Mesothelial cell of epicardium (in vitro differentiated cells): ENCODE measurements around the gene HS3ST5. TPM values are rescaled to one million over a fixed set of nuclear protein-coding genes. Genes with fewer than 3 reads are reported as not detected.

Experiments used
- DNase-seq, 2 experiments: peaks; one replicate each; pipeline ENCODE4 v3.0.0; 2021; ENCODE audit warnings: low spot score in 2 of 2; ENCODE audit not compliant: unreplicated experiment in 2 of 2
- H3K27ac Mint-ChIP-seq: 2 replicates; pipeline ENCODE4 v1.8.0; 2021; ENCODE audit warnings: mixed read lengths
- H3K27me3 Mint-ChIP-seq: 2 replicates; pipeline ENCODE4 v1.8.0; 2021; ENCODE audit warnings: low read depth, mixed read lengths
- H3K36me3 Mint-ChIP-seq: 2 replicates; pipeline ENCODE4 v1.8.0; 2021; ENCODE audit warnings: mixed read lengths
- H3K4me1 Mint-ChIP-seq: 2 replicates; pipeline ENCODE4 v1.8.0; 2021; ENCODE audit warnings: mixed read lengths
- H3K4me3 Mint-ChIP-seq: 2 replicates; pipeline ENCODE4 v1.8.0; 2021; ENCODE audit warnings: mild to moderate bottlenecking, moderate library complexity, mixed read lengths
- H3K9me3 Mint-ChIP-seq: 2 replicates; pipeline ENCODE4 v1.8.0; 2021; ENCODE audit warnings: mixed read lengths
- CTCF ChIP-seq: fragments of 200-600 bp; sonication (generic); IDR thresholded peaks from one replicate; pipeline ENCODE4 v1.5.0; 2021; ENCODE audit warnings: antibody characterized with exemption; ENCODE audit not compliant: unreplicated experiment
- total RNA-seq: library from RNA; stranded (reverse); gene quantifications from 3 replicates; pipeline ENCODE4 v1.2.1, GENCODE V29; 2021

The HS3ST5 gene
- total RNA-seq, 1 donor from 2014 or later, result 0.49 TPM

GRCh38 chr6:114362957-114363356 is 20.1 kb upstream of the HS3ST5 start:
- TF ChIP-seq CTCF, result no peak
- no peak for DNase-seq
- Mint-ChIP-seq H3K36me3 (no peaks in the 10 kb centered on the region), H3K27me3 (peaks cover 3% of the 10 kb centered on the region), H3K4me3 (no peak overlapping the region), H3K4me1 (peaks cover 3% of the 10 kb centered on the region), H3K9me3 (no peaks in the 10 kb centered on the region), H3K27ac (no peak overlapping the region)

- no peak for TF ChIP-seq CTCF
- H3K36me3 Mint-ChIP-seq, result no peaks in the 10 kb centered on the region
- H3K27me3 Mint-ChIP-seq, result peaks cover 3% of the 10 kb centered on the region
- DNase-seq, result no peak
- H3K4me1 Mint-ChIP-seq, result peaks cover 3% of the 10 kb centered on the region
- no peaks in the 10 kb centered on the region for H3K9me3 Mint-ChIP-seq
- H3K27ac Mint-ChIP-seq, result no peak overlapping the region
- H3K4me3 Mint-ChIP-seq, result no peak overlapping the region
These were observed 19.6 kb upstream of the HS3ST5 start for GRCh38 chr6:114362396-114362795.

- DNase-seq, result no peak
- TF ChIP-seq CTCF, result no peak
- no peak overlapping the region for H3K27ac Mint-ChIP-seq
- H3K36me3 Mint-ChIP-seq, result no peaks in the 10 kb centered on the region
- H3K9me3 Mint-ChIP-seq, result no peaks in the 10 kb centered on the region
- H3K4me3 Mint-ChIP-seq, result no peak overlapping the region
- H3K4me1 Mint-ChIP-seq, result peaks cover 3% of the 10 kb centered on the region
- peaks cover 3% of the 10 kb centered on the region for H3K27me3 Mint-ChIP-seq
These were observed 18.2 kb upstream of the HS3ST5 start for GRCh38 chr6:114361036-114361435.

- no peak for TF ChIP-seq CTCF
- H3K36me3 Mint-ChIP-seq, result no peaks in the 10 kb centered on the region
- peaks cover 3% of the 10 kb centered on the region for H3K27me3 Mint-ChIP-seq
- H3K9me3 Mint-ChIP-seq, result no peaks in the 10 kb centered on the region
- no peak for DNase-seq
- H3K27ac Mint-ChIP-seq, result no peak overlapping the region
- H3K4me1 Mint-ChIP-seq, result no peaks in the 10 kb centered on the region
- H3K4me3 Mint-ChIP-seq, result no peak overlapping the region
These were observed 12.5 kb upstream of the HS3ST5 start for GRCh38 chr6:114355300-114355699.

GRCh38 chr6:114354482-114354881 is 11.7 kb upstream of the HS3ST5 start:
- Mint-ChIP-seq H3K27me3 (peaks cover 3% of the 10 kb centered on the region), H3K4me1 (no peaks in the 10 kb centered on the region), H3K4me3 (no peak overlapping the region), H3K36me3 (no peaks in the 10 kb centered on the region), H3K9me3 (peaks cover 3% of the 10 kb centered on the region), H3K27ac (no peak overlapping the region)
- DNase-seq, result no peak
- no peak for TF ChIP-seq CTCF

- no peaks in the 10 kb centered on the region for H3K36me3 Mint-ChIP-seq
- H3K9me3 Mint-ChIP-seq, result peaks cover 3% of the 10 kb centered on the region
- no peak overlapping the region for H3K27ac Mint-ChIP-seq
- H3K4me3 Mint-ChIP-seq, result no peak overlapping the region
- TF ChIP-seq CTCF, result no peak
- peaks cover 21% of the 10 kb centered on the region for H3K4me1 Mint-ChIP-seq
- H3K27me3 Mint-ChIP-seq, result peaks cover 27% of the 10 kb centered on the region
- no peak for DNase-seq
These were observed 3.6 kb upstream of the HS3ST5 start for GRCh38 chr6:114346451-114346850.
